ENCODE data around the gene POC1B. TPM values are rescaled to one million over a fixed set of nuclear protein-coding genes. Genes with fewer than 3 reads are reported as not detected.

Gene POC1B
- total and polyA plus RNA-seq, 4 donors, result 5.0 to 28.2 (median 7.6) TPM

GRCh38 chr12:89376844-89377243 is 149.0 kb downstream of the POC1B start:
- H3K27ac ChIP-seq (ENCODE audit: low read depth in 1 of 2, low read length in 2 of 2), result peak overlapping the region; percentile 57 to 95

DNA sequence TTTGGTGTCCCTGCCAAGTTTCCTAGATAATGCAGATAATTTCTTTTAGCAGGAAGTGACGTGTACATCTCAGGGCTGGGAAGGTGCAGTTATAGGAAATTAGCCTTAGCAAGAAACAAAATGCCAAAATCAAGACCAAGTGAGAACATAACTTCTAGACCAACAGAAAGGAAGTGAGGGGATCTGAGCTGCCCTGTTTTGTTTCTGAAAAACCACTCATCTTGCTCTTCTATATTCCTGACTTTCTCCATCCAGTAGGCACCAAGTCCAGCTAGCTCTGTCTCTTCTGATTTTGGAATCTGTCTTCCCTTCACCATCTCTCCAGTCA is 149.7 kb downstream of the POC1B start:
- WGBS, result 74% methylated on average over 1 of the region's 1 CpG
- H3K36me3 ChIP-seq (ENCODE audit: control insufficient read depth in 4 of 4, insufficient read depth in 3 of 4, low read depth in 1 of 4, low read length in 3 of 4), result peaks cover 0 to 2% (median 0%) of the 10 kb centered on the region in 4 donors
- peak overlapping the region; percentile 86 to 95 for H3K27ac ChIP-seq (ENCODE audit: low read depth in 1 of 2, low read length in 2 of 2)
- no peaks in the 10 kb centered on the region for H3K9me3 ChIP-seq (ENCODE audit: control insufficient read depth in 4 of 4, low read length in 3 of 4)
- no peak for DNase-seq (ENCODE audit: low spot score)
- H3K4me1 ChIP-seq (ENCODE audit: control insufficient read depth in 4 of 4, insufficient read depth in 4 of 4, low read length in 3 of 4), result peaks cover 11 to 53% (median 32%) of the 10 kb centered on the region in 4 donors
- no peaks in the 10 kb centered on the region for H3K27me3 ChIP-seq (ENCODE audit: control insufficient read depth in 4 of 4, insufficient read depth in 4 of 4, low read length in 3 of 4)
- H3K9ac ChIP-seq (ENCODE audit: low read depth in 1 of 2, low read length in 2 of 2), result no peak overlapping the region
- no peak overlapping the region for H3K4me3 ChIP-seq (ENCODE audit: low read depth in 1 of 3, low read length in 3 of 3)
- TF ChIP-seq TAF1 (conservative IDR thresholded peaks at IDR 0.05) (no peak), CTCF (IDR thresholded peaks at IDR 0.05; ENCODE audit: low read depth, low read length, missing input control) (no peak), HNF4G (IDR thresholded peaks at IDR 0.05) (no peak), SP1 (IDR thresholded peaks at IDR 0.05) (no peak), YY1 (IDR thresholded peaks at IDR 0.05) (no peak), EGR1 (IDR thresholded peaks at IDR 0.05; ENCODE audit: low read depth in 2 of 2) (no peak), FOXA2 (IDR thresholded peaks at IDR 0.05) (no peak), RAD21 (IDR thresholded peaks at IDR 0.05) (no peak), RXRA (IDR thresholded peaks at IDR 0.05) (no peak), JUND (IDR thresholded peaks at IDR 0.05) (no peak), GABPA (IDR thresholded peaks at IDR 0.05 in 1 of 2, conservative IDR thresholded peaks at IDR 0.05 in 1 of 2) (no peak)
- TF ChIP-seq, protein P1, sequence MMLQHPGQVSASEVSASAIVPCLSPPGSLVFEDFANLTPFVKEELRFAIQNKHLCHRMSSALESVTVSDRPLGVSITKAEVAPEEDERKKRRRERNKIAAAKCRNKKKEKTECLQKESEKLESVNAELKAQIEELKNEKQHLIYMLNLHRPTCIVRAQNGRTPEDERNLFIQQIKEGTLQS (IDR thresholded peaks at IDR 0.05), result no peak
- TF ChIP-seq, protein P2, sequence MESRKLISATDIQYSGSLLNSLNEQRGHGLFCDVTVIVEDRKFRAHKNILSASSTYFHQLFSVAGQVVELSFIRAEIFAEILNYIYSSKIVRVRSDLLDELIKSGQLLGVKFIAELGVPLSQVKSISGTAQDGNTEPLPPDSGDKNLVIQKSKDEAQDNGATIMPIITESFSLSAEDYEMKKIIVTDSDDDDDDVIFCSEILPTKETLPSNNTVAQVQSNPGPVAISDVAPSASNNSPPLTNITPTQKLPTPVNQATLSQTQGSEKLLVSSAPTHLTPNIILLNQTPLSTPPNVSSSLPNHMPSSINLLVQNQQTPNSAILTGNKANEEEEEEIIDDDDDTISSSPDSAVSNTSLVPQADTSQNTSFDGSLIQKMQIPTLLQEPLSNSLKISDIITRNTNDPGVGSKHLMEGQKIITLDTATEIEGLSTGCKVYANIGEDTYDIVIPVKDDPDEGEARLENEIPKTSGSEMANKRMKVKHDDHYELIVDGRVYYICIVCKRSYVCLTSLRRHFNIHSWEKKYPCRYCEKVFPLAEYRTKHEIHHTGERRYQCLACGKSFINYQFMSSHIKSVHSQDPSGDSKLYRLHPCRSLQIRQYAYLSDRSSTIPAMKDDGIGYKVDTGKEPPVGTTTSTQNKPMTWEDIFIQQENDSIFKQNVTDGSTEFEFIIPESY (IDR thresholded peaks at IDR 0.05), result no peak

More at GRCh38 chr12:89376844-89377243, 149.0 kb downstream of the POC1B start:
- Histone ChIP-seq H3K9me3 (ENCODE audit: control insufficient read depth in 4 of 4, low read length in 3 of 4) (no peaks in the 10 kb centered on the region), H3K4me1 (ENCODE audit: control insufficient read depth in 4 of 4, insufficient read depth in 4 of 4, low read length in 3 of 4) (peaks cover 11 to 54% (median 37%) of the 10 kb centered on the region in 4 donors), H3K9ac (ENCODE audit: low read depth in 1 of 2, low read length in 2 of 2) (no peak overlapping the region), H3K36me3 (ENCODE audit: control insufficient read depth in 4 of 4, insufficient read depth in 3 of 4, low read depth in 1 of 4, low read length in 3 of 4) (peaks cover 0 to 2% (median 0%) of the 10 kb centered on the region in 4 donors), H3K27me3 (ENCODE audit: control insufficient read depth in 4 of 4, insufficient read depth in 4 of 4, low read length in 3 of 4) (no peaks in the 10 kb centered on the region), H3K4me3 (ENCODE audit: low read depth in 1 of 3, low read length in 3 of 3) (no peak overlapping the region)
- no peak for TF ChIP-seq JUND (IDR thresholded peaks at IDR 0.05)
- TF ChIP-seq, protein P3, sequence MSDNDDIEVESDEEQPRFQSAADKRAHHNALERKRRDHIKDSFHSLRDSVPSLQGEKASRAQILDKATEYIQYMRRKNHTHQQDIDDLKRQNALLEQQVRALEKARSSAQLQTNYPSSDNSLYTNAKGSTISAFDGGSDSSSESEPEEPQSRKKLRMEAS (IDR thresholded peaks at IDR 0.05), result no peak
- no peak for TF ChIP-seq HNF4G (IDR thresholded peaks at IDR 0.05)
- TF ChIP-seq HNF4A (conservative IDR thresholded peaks at IDR 0.05), result no peak
- TF ChIP-seq, protein P1 (IDR thresholded peaks at IDR 0.05), result no peak
- TF ChIP-seq NR2F2 (IDR thresholded peaks at IDR 0.05), result no peak
- TF ChIP-seq REST (IDR thresholded peaks at IDR 0.05), result no peak
- TF ChIP-seq SP1 (IDR thresholded peaks at IDR 0.05), result no peak
- TF ChIP-seq EGR1 (IDR thresholded peaks at IDR 0.05; ENCODE audit: low read depth in 2 of 2), result no peak
- TF ChIP-seq, protein P2 (IDR thresholded peaks at IDR 0.05), result no peak
- WGBS, result 78% methylated on average over 2 of the region's 2 CpGs
- no peak for DNase-seq (ENCODE audit: low spot score)
